COLO829 (cell line): ENCODE results near the gene TEX2.
"Not testable (repeated sequence)": the region's sequence is repeated elsewhere in the genome, so short reads cannot be mapped to it uniquely, and the experiment has no call there.

Experiments used
- DNase-seq: peaks from one replicate; pipeline ENCODE4 v3.0.0; 2012; ENCODE audit warnings: low spot score

Gene TEX2

GRCh38 chr17:64236827-64237403, 26.1 kb downstream of the TEX2 start:
- no peak for DNase-seq

GRCh38 chr17:64234961-64235360, 28.1 kb downstream of the TEX2 start:
- DNase-seq = no peak

- DNase-seq = no peak
Measured at GRCh38 chr17:64232466-64233262, 30.4 kb downstream of the TEX2 start.

- no peak for DNase-seq
Measured at GRCh38 chr17:64231567-64232141, 31.4 kb downstream of the TEX2 start.

GRCh38 chr17:64230791-64231408, 32.2 kb downstream of the TEX2 start:
- DNase-seq = peak; percentile 54

- no peak for DNase-seq
Measured at GRCh38 chr17:64229815-64230728, 33.0 kb downstream of the TEX2 start.

GRCh38 chr17:64226132-64226531, 36.9 kb downstream of the TEX2 start:
- no peak for DNase-seq

GRCh38 chr17:64225410-64225809, 37.6 kb downstream of the TEX2 start:
- no peak for DNase-seq

GRCh38 chr17:64223931-64224629, 39.0 kb downstream of the TEX2 start:
- no peak for DNase-seq

- no peak for DNase-seq
Measured at GRCh38 chr17:64223283-64223682, 39.8 kb downstream of the TEX2 start.

- no peak for DNase-seq
Measured at GRCh38 chr17:64221679-64222078, 41.4 kb downstream of the TEX2 start.

GRCh38 chr17:64220604-64221003, 42.5 kb downstream of the TEX2 start:
- not testable (repeated sequence) for DNase-seq

- DNase-seq = no peak
Measured at GRCh38 chr17:64219571-64219970, 43.5 kb downstream of the TEX2 start.

- no peak for DNase-seq
Measured at GRCh38 chr17:64218066-64218465, 45.0 kb downstream of the TEX2 start.

GRCh38 chr17:64217249-64217691, 45.8 kb downstream of the TEX2 start:
- peak; percentile 66 for DNase-seq

GRCh38 chr17:64216338-64217248, 46.5 kb downstream of the TEX2 start:
- no peak for DNase-seq

GRCh38 chr17:64216000-64216337, 47.1 kb downstream of the TEX2 start:
- no peak for DNase-seq

GRCh38 chr17:64214950-64215349, 48.1 kb downstream of the TEX2 start:
- no peak for DNase-seq

GRCh38 chr17:64213995-64214811, 48.9 kb downstream of the TEX2 start:
- no peak for DNase-seq
